GM18907 (cell line): ENCODE results near the gene PKD2L1.
"Not testable (repeated sequence)": the region's sequence is repeated elsewhere in the genome, so short reads cannot be mapped to it uniquely, and the experiment has no call there.

Experiments
- ATAC-seq: cut with Tn5 transposase; IDR thresholded peaks from one replicate; pipeline ENCODE4 v1.9.1; 2021; ENCODE audit warnings: mild to moderate bottlenecking, moderate library complexity; ENCODE audit not compliant: unreplicated experiment

The PKD2L1 gene

DNA sequence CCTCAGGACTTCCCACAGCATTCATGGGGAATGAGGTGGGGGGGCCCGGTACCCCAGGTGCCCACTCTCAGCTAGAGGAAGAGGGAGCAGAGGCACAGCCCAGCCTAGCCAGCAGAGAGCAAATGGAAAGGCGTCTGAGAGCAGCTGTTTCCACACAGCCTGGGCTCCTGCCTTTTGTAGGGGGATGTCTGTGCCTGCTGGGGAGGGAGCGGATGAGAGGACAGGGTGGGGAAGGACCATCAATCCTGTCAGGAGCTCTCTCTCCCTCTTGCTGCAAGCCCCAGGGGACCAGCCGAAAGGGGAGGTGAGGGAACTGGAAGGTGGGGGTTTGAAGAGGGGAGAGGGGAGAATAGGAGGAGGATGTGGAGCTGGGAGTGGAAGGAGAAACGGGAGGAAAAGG lies at the start of gene PKD2L1:
Gene PKD2L1, minus strand, starts transcription at position 150 of the 400 bp plus-strand sequence. Its CDS starts 125 bp downstream, at position 25.
- ATAC-seq, result no peak

DNA sequence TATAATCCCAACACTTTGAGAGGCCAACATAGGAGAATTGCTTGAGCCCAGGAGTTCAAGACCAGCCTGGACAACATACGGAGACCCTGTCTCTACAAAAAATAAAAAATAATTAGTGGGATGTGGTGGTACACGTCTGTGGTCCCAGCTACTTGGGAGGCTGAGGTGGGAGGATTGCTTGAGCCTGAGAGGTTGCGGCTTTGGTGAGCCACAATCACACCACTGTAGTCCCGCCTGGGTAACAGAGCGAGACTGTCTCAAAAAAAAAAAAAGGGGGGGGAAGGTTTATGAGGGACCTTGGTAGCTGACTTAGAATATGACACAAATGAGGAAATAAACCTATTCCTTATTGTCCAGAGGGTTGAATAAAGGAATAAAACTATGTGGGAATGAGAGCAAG lies 47.8 kb upstream of the PKD2L1 start:
- ATAC-seq, result no peak

DNA sequence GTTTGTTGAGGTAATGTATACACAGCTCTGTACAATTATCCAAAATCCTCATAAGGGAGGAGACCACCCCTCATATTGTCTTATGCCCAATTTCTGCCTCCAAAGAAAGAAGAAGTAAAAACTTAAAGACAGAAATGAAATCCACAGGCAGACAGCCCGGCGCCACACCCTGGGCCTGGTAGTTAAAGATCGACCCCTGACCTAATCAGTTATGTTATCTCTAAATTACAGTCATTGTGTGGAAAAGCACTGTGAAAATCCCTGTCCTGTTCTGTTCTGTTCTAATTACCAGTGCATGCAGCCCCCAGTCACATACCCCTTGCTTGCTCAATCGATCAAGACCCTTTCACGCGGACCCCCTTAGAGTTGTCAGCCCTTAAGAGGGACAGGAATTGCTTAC lies 46.6 kb upstream of the PKD2L1 start:
- ATAC-seq, result not testable (repeated sequence)

DNA sequence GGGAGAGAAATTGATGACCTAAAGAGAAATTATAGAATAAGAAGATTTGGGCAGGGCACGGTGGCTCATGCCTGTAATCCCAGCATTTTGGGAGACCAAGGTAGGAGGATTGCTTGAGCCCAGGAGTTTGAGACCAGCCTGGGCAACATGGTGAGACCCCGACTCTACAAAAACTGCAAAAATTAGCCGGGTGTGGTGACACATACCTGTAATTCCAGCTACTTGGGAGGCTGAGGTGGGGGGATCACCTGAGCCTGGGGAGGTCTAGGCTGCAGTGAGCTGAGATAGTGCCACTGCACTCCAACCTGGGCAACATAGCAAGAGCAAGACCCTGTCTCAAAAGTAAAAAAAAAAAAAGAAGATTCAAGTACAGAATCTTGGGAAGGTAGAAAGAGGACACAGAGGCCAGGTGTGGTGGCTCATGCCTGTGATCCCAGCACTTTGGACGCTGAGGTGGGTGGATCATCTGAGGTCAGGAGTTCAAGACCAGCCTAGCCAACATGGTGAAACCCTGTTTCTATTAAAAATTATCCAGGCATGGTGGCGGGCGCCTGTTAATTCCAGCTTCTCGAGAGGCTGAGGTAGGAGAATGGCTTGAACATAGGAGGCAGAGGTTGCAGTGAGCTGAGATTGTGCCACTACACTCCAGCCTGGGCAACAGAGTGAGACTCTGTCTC lies 44.8 kb upstream of the PKD2L1 start:
- ATAC-seq, result not testable (repeated sequence)

DNA sequence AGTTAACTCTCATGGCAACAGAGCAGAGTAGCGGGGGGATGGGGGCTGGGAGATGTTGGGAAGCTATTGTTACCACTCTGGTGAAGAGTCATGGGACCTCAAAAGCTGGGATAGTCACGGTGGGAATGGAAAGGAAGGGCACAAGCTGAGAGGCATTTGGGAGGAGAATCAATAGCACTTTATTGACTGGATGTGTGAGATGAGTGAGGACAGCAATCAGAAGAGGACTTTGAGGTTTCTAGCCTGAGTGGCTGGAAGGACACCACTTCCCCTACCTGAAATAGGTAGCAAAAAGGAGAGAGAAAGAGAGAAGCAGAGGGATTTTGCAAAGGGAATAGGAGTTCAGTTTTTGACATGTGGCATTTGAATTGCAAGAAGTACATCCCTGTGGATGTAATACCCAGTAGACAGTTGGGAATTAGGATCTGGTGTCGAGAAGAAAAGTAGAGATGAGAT lies 44.2 kb upstream of the PKD2L1 start:
- ATAC-seq, result no peak

DNA sequence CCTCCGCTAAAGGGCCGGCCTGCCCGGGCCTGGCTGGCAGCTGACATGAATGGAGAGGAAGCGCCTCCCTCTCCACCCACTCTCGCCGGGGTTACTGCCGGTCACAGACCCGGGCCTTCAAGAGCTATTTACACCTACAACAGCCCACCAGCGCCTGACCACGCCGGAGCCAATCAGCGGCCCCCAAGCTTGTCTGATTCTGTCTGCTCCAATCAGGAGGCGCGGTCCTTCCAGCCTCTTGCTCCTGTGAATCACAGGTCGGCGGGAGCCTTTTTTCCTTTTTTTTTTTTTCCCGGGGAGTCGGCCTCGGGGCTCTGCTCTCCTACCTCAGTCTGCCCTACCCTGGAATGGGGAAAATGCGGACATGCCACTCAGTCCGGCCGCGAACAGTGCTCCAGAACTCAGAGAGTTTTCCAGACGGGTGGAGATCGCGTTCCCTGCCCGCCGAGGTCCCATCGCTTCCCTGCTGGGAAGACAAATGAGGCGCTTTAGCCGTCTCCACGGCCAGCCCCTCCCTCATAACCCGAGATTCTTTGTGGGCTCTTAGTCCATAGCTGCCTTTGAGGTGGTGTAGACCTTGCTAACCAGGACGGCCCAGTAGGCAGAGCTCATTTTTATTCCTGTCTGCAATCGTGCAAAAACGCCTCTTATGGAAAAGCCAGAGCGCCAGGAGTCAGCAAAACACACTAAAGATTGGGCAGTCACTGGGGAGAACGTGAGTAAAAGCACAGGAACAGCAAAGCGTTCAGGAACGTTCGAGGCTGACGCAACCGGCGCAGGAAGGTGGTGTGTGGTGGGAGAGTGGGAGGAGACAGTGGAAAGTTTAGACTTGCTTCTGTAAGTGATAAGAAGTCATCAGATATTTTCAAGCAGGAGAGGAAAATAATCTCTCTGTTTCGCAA lies 43.5 kb upstream of the PKD2L1 start:
- ATAC-seq, result peak; percentile 95

DNA sequence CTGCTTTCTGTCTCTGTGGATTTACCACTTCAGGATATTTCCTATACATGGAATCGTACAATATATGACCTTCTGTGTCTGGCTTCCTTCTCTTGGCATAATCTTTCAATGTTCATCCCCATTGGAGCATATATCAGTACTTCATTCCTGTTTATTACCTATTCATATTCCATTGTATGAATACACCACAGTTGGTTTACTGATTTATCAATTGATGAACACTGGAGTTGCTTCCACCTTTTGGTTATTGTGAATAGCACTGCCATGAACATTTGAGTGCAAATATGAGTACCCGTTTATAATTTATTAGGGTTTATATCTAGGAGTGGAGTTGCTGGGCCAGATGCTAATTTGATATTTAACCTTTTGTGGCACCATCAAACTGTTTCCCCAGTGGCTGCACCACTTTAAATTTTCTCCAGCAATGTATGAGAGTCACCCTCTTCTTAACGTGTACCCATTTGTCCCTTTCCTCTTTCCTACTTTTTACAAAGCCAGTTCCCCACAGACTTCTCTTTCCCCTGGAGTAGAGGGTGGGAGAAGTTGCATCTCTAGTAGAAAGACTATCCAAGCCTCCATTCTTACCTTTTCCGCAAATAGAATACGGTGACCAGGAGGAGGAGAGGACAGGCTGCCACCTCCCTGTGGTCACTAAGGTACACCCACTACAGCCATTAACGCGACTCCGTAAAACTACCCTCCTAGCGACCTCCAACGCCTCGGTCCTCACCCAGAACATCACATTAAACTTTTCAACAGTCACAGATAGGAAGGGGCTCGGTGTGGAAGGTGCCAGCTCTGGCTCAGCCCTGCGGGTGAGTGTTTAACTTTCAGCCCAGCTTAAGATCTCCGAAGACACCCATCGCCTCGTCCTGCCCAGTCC lies 42.6 kb upstream of the PKD2L1 start:
- no peak for ATAC-seq

DNA sequence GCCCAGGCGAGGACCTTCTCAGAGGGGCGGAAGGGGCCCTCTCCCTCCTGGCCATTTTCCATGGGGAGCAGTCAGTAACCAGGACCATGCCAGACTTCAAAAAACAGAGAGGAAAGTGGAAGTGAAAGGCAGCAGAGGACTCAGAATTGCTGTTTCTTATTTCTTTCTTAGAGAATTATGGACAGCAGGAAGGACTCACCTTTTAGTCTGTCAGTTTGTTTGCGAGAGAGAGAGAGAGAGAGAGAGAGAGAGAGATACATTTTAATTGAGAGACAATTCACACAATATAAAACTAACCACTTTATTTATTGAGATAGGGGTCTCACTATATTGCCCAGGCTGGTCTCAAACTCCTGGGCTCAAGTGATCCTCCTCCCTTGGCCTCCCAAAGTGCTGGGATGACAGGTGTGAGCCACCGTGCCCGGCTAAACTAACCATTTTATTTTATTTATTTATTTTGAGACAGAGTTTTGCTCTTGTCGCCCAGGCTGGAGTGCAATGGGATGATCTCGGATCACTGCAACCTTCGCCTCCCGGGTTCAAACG lies 41.5 kb upstream of the PKD2L1 start:
- no peak for ATAC-seq

DNA sequence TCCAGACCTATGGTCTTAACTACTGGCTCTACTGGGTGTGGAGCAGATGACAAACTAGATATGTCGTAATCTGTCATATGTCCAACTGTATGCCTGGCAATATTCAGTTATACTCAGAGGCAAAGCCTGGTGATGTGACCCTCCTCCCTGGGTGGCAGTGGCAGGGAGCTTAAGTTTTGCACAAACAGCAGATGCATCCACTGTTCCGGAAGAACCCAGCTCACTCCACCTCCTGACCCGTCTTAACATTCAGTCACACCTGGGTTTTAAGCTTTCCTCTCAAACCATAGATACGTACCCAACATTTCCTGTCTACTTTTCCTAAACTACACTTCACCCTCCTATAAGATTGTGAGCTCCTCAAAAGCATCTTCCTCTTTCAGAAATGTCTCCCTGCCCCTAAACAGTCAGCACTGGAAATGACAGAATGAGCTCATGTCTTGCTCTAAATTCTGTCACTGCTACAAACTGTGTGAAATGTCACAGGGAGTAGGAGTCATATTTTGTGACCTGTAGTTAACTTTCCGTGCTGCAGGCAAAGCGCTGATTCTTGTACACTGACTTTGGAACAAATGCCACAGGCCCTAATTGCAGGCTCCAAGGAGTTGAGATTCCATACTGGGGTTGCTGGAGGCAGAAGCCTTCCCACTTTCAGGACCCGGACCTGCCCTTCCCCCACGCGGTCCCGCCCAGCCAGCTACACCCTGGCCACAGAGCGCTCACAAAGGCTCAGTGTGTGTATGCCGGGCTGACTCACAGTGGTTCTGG lies 40.9 kb upstream of the PKD2L1 start:
- ATAC-seq, result no peak

DNA sequence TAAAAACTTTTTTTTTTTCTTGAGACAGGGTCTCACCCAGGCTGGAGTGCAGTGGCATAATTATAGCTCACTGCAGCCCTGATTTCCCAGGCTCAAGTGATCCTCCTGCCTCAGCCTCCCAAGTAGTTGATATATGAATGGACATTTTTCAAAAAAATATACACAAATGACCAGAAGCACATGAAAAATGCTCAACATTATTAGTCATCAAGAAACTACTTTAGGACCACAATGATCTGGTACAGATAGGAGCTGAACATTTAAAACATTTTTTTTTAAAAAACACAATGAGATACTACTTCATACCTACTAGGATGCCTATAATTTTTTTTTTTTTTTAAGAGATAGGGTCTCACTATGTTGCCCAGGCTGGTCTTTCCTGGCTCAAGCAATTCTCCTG lies 38.7 kb upstream of the PKD2L1 start:
- no peak for ATAC-seq

DNA sequence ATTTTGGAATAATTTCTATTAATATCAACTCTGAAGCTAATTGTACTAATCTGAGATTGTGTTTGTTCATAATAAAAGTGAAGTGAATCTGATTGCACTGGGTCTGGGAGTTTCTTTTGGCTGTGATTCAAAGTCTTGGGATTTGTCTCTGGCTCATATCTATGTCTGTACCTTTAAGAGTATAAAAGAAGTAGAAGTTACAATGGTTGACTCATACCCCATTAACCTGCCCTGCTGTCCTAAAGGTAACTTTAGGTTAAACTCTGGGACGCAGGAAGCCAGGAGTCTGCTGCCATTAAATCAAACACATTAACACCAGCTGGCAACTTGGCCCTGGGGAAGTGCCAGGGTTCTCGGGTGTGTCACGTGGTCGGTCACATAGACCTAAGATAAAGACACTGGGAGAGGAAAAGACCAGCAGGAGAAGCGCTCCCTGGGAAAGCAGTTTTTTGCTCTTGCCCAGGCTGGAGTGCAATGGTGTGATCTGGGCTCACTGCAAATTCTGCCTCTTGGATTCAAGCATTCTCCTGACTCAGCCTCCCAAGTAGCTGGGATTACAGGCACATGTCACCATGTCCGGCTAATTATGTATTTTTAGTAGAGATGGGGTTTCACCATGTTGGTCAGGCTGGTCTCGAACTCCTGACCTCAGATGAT lies 34.8 kb upstream of the PKD2L1 start:
- ATAC-seq, result no peak

DNA sequence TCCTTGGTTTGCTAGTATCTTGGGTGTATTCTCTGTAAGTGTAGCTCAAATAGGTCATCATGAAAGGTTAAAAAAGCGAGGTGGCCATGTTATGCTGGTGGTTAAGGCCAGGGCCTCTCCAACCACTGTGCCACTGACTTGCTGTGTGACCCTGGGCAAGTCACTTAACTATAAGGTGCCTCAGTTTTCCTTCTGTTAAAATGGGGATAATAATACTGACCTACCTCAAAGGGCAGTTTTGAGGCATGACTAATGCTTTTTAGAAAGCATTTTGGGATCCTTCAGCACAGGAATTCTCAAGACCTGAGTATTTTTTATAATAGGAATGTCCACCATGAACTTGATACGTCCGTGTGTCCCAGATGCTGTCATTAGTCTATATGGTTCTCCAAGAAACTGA lies 34.1 kb upstream of the PKD2L1 start:
- no peak for ATAC-seq

DNA sequence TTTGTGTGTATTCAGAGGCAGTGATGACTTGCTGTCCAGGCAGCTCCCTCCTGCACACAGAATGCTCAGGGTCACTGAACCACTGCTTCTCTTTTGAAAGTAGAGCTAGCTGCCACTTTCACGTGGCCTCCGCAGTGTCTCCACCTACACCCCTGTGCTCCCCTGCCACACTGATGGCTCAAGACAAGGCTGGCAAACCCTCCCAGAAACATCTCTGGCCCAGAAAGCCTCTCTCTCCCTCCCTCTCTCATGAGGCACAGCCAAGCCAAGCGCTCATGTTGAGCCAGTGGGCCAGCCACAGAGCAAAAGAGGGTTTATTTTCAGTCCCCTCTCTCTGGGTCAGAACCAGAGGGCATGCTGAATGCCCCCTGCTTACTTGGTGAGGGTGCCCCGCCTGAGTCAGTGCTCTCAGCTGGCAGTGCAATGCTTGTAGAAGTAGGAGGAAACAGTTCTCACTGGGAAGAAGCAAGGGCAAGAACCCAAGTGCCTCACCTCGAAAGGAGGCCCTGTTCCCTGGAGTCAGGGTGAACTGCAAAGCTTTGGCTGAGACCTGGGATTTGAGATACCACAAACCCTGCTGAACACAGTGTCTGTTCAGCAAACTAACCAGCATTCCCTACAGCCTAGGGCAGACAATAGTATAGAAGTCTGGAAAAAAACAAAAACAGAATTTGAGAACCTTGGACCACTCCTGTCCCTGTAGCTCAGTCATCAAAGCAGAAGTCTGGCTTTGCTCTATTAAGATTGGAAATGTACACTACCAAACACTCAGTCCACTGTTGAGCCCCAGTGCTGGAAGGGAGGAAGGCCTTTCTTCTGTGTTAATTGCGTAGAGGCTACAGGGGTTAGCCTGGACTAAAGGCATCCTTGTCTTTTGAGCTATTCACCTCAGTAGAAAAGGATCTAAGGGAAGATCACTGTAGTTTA lies 32.8 kb upstream of the PKD2L1 start:
- no peak for ATAC-seq

DNA sequence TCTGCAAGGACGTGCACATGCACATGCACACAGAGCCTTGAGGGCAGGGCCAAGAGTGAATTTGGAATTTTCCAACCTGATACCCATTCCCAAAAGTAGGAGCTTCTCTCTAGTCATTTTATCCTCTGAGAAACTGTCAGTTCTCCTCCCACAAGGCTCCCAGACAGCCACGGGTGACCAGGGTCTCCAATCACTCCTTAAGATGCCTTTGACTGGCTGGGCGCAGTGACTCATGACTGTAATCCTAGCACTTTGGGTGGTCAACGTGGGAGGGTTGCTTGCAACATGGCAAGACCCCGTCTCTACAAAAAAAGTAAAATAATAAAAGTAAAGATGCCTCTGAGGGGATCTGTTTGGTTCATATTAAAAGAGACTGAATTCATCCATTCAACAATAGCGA lies 30.2 kb upstream of the PKD2L1 start:
- ATAC-seq, result no peak

DNA sequence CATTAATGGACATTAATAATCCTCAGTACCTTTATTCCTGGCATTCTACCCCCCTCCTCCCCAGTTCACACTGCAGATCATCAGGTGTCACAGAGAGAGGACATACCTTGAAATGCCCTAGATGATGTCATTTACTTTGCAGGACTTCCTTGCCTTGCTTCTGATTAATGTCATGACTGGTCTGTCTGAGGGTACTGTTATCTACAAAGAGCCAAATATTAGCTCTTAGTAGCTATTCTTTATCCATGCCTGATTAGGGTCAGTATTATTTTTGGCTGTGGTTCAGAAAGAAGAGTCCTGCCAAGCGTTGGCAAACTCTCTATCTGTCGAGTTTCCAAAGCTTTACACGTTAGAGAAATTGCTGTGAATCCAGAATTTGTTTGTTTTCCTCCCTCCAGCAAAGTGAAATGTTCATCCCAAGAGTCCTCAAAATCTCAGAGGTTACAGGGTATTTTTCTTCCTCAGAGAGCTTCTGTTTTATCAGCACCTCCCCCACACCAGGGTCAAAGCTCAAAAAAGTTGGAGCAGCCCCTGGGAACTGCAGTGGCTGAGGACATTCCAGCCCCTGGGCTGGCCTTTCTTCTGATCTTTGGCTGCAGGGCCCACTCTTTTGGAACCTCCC lies 29.6 kb upstream of the PKD2L1 start:
- no peak for ATAC-seq

DNA sequence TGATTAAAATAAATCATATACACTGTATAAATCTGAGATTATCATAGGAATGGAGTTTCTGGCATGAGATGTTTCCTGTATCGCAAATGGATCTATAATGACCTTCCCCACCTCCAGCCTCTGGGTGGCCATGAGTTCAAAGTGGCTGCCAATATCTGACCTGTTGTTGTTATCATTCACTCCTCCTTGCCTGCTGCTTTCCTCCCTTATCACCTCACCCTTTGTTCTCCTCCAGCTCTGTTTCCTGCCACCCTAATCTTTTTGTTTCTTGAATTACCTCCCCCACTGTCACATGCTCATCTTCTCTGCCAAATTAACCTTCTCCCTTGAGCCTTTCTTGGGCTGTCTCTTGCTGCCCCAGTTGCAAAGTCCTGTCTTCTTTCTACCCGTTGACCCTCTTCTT lies 29.0 kb upstream of the PKD2L1 start:
- ATAC-seq, result no peak

DNA sequence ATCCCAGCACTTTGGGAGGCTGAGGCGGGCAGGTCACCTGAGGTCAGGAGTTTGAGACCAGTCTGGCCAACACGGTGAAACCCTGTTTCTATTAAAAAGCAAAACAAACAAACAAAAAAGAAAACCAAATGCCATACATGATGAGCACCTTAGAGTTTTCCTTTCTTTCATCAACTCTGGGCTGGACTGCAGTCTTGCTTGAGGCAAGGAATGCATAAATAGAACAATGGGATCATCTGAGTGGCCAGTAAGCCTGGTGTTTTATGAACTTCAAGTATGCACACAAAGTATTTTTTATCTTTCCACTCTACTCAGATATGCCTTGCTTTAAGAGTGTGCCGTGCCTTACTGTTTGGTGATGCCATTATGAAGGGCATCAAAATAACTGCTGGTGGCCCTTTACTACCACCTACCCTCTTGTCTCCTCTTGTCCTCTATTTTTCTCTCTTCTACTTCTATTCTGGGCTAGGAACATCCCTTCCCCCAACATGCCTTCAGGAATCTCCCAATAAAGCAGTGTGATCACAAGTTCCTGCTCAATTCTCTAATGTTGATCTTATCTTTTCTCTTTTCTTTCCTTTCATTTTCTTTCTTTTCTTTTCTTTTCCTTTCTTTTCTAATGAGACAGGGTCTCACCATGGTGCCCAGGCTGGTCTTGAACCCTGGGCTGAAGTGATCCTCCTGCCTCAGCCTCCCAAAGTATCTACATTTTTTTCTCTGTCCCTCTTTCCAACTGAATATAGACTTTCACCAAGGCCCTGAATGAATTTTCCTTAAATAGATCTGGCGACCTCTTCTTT lies 27.2 kb upstream of the PKD2L1 start:
- no peak for ATAC-seq
